Ishikawa (cell line): ENCODE results near the gene SPAG7.

Source experiments
- CEBPB ChIP-seq: IDR thresholded peaks from 2 replicates; pipeline ENCODE4 v1.6.1; 2012
- CREB1 ChIP-seq: IDR thresholded peaks from 2 replicates; pipeline ENCODE4 v1.6.1; 2012; ENCODE audit warnings: low read depth
- EGR1 ChIP-seq: IDR thresholded peaks from 2 replicates; pipeline ENCODE4 v1.6.1; 2012
- EP300 ChIP-seq: IDR thresholded peaks from 2 replicates; pipeline ENCODE4 v1.6.1; 2012; ENCODE audit warnings: borderline replicate concordance
- FOXM1 ChIP-seq: IDR thresholded peaks from 2 replicates; pipeline ENCODE4 v1.6.1; 2012; ENCODE audit warnings: low read depth, borderline replicate concordance
- NFIC ChIP-seq: IDR thresholded peaks from 2 replicates; pipeline ENCODE4 v1.6.1; 2012
- RAD21 ChIP-seq: IDR thresholded peaks from 2 replicates; pipeline ENCODE4 v1.6.1; 2012; ENCODE audit warnings: low read depth
- TAF1 ChIP-seq: IDR thresholded peaks from 2 replicates; pipeline ENCODE4 v1.6.1; 2012; ENCODE audit warnings: low read depth, mild to moderate bottlenecking
- TCF12 ChIP-seq: IDR thresholded peaks from 2 replicates; pipeline ENCODE4 v1.6.1; 2012; ENCODE audit warnings: low read depth
- TEAD4 ChIP-seq: IDR thresholded peaks from 2 replicates; pipeline ENCODE4 v1.6.1; 2012
- YY1 ChIP-seq: IDR thresholded peaks from 2 replicates; pipeline ENCODE4 v1.6.1; 2012; ENCODE audit warnings: low read depth
- ZBTB7A ChIP-seq: IDR thresholded peaks from 2 replicates; pipeline ENCODE4 v1.6.1; 2012; ENCODE audit warnings: low read depth
- TF ChIP-seq, protein P1 (sequence below): IDR thresholded peaks from 2 replicates; pipeline ENCODE4 v1.6.1; 2012; ENCODE audit warnings: low read depth, mild to moderate bottlenecking
- TF ChIP-seq, protein P2 (sequence below): IDR thresholded peaks from 2 replicates; pipeline ENCODE4 v1.6.1; 2012
- TF ChIP-seq, protein P3 (sequence below): IDR thresholded peaks from 2 replicates; pipeline ENCODE4 v1.6.1; 2012

SPAG7 gene

DNA sequence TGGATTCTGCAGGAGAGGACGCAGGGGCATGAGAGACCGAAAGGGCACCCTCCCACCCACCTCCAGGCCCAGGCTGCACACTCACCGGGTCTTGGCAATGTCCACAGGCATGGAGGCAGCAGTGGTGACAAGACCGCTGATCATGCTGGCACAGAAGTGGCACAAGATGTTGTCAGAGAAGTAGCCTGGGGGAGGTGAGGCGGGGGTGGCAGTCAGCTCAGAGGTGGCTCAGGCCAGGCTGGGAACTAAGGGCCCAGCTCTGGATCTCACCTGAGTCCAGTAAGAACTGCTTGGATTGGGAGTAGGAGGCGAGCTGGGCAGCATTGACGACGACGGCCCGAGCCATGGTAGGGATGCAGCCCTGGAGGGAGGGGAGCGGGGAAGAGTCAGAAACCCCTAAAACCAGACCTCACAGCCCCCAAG lies 29.5 kb downstream of the SPAG7 start:
- TF ChIP-seq TAF1: no peak
- TF ChIP-seq, protein P1, sequence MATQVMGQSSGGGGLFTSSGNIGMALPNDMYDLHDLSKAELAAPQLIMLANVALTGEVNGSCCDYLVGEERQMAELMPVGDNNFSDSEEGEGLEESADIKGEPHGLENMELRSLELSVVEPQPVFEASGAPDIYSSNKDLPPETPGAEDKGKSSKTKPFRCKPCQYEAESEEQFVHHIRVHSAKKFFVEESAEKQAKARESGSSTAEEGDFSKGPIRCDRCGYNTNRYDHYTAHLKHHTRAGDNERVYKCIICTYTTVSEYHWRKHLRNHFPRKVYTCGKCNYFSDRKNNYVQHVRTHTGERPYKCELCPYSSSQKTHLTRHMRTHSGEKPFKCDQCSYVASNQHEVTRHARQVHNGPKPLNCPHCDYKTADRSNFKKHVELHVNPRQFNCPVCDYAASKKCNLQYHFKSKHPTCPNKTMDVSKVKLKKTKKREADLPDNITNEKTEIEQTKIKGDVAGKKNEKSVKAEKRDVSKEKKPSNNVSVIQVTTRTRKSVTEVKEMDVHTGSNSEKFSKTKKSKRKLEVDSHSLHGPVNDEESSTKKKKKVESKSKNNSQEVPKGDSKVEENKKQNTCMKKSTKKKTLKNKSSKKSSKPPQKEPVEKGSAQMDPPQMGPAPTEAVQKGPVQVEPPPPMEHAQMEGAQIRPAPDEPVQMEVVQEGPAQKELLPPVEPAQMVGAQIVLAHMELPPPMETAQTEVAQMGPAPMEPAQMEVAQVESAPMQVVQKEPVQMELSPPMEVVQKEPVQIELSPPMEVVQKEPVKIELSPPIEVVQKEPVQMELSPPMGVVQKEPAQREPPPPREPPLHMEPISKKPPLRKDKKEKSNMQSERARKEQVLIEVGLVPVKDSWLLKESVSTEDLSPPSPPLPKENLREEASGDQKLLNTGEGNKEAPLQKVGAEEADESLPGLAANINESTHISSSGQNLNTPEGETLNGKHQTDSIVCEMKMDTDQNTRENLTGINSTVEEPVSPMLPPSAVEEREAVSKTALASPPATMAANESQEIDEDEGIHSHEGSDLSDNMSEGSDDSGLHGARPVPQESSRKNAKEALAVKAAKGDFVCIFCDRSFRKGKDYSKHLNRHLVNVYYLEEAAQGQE: no peak
- TF ChIP-seq YY1: no peak
- TF ChIP-seq EGR1: no peak
- TF ChIP-seq ZBTB7A: no peak
- TF ChIP-seq, protein P2, sequence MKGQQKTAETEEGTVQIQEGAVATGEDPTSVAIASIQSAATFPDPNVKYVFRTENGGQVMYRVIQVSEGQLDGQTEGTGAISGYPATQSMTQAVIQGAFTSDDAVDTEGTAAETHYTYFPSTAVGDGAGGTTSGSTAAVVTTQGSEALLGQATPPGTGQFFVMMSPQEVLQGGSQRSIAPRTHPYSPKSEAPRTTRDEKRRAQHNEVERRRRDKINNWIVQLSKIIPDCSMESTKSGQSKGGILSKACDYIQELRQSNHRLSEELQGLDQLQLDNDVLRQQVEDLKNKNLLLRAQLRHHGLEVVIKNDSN: no peak
- no peak for TF ChIP-seq RAD21
- TF ChIP-seq, protein P3, sequence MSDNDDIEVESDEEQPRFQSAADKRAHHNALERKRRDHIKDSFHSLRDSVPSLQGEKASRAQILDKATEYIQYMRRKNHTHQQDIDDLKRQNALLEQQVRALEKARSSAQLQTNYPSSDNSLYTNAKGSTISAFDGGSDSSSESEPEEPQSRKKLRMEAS: no peak
- no peak for TF ChIP-seq TCF12
- TF ChIP-seq FOXM1: no peak
- TF ChIP-seq CEBPB: no peak
- no peak for TF ChIP-seq TEAD4
- TF ChIP-seq EP300: no peak
- TF ChIP-seq CREB1: no peak
- no peak for TF ChIP-seq NFIC

DNA sequence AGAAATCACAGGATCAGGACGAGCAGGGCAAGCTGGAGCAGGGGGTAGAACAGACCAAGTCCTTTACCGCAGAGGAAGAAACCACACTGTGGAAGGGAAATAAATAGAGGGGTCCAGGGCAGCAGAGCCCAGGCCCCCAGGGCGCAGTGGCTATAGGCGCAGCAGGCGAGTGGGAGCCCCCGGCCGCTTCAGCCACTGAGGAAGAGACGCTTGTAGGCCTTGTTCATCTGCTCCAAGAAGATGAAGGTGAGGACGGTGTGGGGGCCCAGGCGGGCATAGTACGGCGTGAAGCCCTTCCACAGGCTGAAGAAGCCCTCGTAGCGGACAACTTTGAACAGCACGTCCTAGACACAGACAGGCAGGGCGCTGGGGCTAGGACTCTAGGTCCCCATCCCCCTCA lies 30.1 kb downstream of the SPAG7 start:
- TF ChIP-seq TEAD4 (no peak), EGR1 (no peak), EP300 (no peak), CREB1 (no peak), NFIC (no peak), RAD21 (no peak), ZBTB7A (no peak), CEBPB (no peak), TCF12 (no peak), TAF1 (no peak), FOXM1 (no peak), YY1 (no peak)
- TF ChIP-seq, protein P1: no peak
- TF ChIP-seq, protein P2: no peak
- TF ChIP-seq, protein P3: no peak

DNA sequence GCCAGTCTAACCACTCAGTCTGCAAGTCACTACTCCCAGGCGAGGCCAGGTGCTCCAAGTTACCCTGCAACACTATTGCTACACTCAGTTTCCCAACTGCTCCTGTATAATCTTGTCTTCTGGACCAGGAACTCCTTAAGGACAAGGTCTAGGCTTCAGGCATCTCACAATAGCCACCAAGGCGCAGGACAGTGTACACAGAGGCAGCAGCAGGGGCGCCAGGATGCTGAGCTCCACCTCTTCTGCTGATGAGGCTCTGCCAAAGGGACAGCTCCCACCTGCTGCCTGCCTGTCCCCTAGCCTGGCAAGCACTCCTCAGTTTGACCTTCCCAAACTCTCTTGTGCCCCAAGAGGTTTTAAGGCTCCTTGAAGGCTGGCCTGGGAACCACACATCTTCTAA lies 31.2 kb downstream of the SPAG7 start:
- no peak for TF ChIP-seq TCF12
- TF ChIP-seq RAD21: no peak
- no peak for TF ChIP-seq TEAD4
- TF ChIP-seq, protein P3: no peak
- no peak for TF ChIP-seq FOXM1
- TF ChIP-seq, protein P1: no peak
- TF ChIP-seq ZBTB7A: no peak
- TF ChIP-seq EGR1: no peak
- TF ChIP-seq TAF1: no peak
- TF ChIP-seq NFIC: no peak
- TF ChIP-seq EP300: no peak
- TF ChIP-seq, protein P2: no peak
- no peak for TF ChIP-seq CEBPB
- TF ChIP-seq YY1: no peak
- TF ChIP-seq CREB1: no peak

DNA sequence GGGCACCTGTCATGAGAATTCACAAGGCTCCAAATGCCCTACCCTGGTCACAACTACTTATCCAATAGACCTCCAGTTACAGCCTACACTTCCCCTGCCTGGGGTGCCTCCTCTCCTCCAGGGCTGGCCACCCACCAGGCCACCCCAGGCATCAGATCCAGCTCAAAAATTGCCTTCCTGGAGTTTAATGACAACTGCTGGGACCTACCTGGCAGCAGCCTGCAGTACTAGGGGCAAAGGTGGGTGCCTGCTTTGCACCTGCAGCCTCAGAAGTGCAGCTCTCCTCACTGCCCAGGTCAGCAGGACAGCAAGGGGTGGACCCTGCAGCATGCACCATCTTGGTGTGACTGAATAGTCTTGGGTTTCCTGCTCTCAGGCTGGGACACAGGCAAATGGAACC lies 32.0 kb downstream of the SPAG7 start:
- TF ChIP-seq TCF12 (no peak), NFIC (no peak), RAD21 (no peak), CREB1 (no peak), FOXM1 (no peak), CEBPB (no peak), TEAD4 (no peak), TAF1 (no peak), ZBTB7A (no peak), YY1 (no peak), EGR1 (no peak), EP300 (no peak)
- TF ChIP-seq, protein P2: no peak
- TF ChIP-seq, protein P3: no peak
- TF ChIP-seq, protein P1: no peak
